Endothelial cell (in vitro differentiated cells): Measurements from ENCODE around the gene DERL3. TPM values are rescaled to one million over a fixed set of nuclear protein-coding genes. Genes with fewer than 3 reads are reported as not detected.

Experiments used
- DNase-seq: peaks from one replicate; pipeline ENCODE4 v3.0.0; 2021; ENCODE audit warnings: low spot score
- H3K27ac Mint-ChIP-seq: one replicate; pipeline ENCODE4 v1.8.0; 2021; ENCODE audit warnings: mixed read lengths, inconsistent platforms; ENCODE audit not compliant: unreplicated experiment
- H3K27me3 Mint-ChIP-seq: one replicate; pipeline ENCODE4 v1.8.0; 2021; ENCODE audit warnings: mild to moderate bottlenecking, moderate library complexity, mixed read lengths, inconsistent platforms; ENCODE audit not compliant: unreplicated experiment
- H3K36me3 Mint-ChIP-seq: one replicate; pipeline ENCODE4 v1.8.0; 2021; ENCODE audit warnings: mild to moderate bottlenecking, low read depth, mixed read lengths, inconsistent platforms; ENCODE audit not compliant: unreplicated experiment
- H3K4me1 Mint-ChIP-seq: one replicate; pipeline ENCODE4 v1.8.0; 2021; ENCODE audit warnings: mild to moderate bottlenecking, mixed read lengths, inconsistent platforms; ENCODE audit not compliant: unreplicated experiment
- H3K4me3 Mint-ChIP-seq: one replicate; pipeline ENCODE4 v1.8.0; 2021; ENCODE audit warnings: mild to moderate bottlenecking, mixed read lengths, inconsistent platforms; ENCODE audit not compliant: unreplicated experiment
- H3K9me3 Mint-ChIP-seq: one replicate; pipeline ENCODE4 v1.8.0; 2021; ENCODE audit warnings: mixed read lengths, inconsistent platforms; ENCODE audit not compliant: unreplicated experiment
- total RNA-seq: library from RNA; stranded (reverse); fragmentation: NEBNext Ultra II Directional; extraction: Animal tissue kit (Norgen Biotek cat#: 25700); gene quantifications from one replicate; pipeline ENCODE4 v1.2.1, GENCODE V29; 2021; ENCODE audit not compliant: unreplicated experiment
- TF ChIP-seq, protein P1 (sequence below): fragments of 200-600 bp; sonication (generic); IDR thresholded peaks from one replicate; pipeline ENCODE4 v1.5.0; 2021; ENCODE audit warnings: antibody characterized with exemption; ENCODE audit not compliant: unreplicated experiment

The DERL3 gene
- total RNA-seq, 1 donor from 2014 or later = 1.3 TPM

DNA sequence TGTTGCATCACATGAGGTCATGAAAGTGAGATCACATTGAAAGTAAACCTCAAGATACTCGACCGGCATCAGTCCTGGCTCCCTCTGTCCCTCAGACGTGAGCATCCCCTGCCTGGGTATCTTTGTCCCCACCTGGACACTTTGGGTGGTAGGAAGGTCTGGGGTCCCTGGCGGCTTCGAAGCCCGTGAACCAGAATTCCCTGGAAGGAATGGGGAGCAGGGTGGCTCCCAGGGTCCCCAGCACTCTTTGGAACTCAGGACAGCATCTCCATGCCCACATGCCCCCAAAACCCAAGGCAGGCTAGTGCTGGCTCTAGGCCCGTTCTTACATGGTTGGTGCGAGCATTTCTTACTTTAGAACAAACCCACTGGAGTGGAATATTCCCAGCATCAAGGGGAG is 7.5 kb downstream of the DERL3 start:
- peaks cover 10% of the 10 kb centered on the region for H3K27me3 Mint-ChIP-seq

DNA sequence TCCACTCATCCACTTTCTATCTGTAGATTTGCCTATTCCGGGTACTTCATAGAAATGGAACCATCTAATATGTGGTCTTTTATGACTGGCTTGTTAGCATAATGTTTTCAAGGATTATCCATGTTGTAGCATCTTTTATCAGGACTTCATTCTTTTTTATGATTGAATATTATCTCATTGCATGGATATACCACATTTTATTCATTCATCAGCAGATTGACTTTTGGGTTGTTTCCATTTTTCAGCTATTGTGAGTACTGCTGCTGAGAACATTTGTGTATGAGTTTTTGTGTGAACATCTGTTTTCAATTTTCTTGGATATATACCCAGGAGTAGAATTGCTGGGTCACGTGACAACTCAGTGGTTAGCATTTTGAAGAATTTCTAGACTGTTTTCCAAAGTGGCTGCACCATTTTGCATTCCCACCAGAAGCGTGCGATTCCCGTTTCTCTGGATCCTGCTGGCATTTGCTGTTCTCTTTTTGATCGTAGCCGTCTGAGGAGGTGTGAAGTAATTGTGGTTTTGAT is 8.9 kb downstream of the DERL3 start:
- Mint-ChIP-seq H3K9me3 (no peaks in the 10 kb centered on the region), H3K4me3 (peak overlapping the region; percentile 4), H3K27ac (no peak overlapping the region), H3K36me3 (peaks cover 34% of the 10 kb centered on the region), H3K4me1 (no peaks in the 10 kb centered on the region), H3K27me3 (peaks cover 11% of the 10 kb centered on the region)
- DNase-seq = no peak
- TF ChIP-seq, protein P1, sequence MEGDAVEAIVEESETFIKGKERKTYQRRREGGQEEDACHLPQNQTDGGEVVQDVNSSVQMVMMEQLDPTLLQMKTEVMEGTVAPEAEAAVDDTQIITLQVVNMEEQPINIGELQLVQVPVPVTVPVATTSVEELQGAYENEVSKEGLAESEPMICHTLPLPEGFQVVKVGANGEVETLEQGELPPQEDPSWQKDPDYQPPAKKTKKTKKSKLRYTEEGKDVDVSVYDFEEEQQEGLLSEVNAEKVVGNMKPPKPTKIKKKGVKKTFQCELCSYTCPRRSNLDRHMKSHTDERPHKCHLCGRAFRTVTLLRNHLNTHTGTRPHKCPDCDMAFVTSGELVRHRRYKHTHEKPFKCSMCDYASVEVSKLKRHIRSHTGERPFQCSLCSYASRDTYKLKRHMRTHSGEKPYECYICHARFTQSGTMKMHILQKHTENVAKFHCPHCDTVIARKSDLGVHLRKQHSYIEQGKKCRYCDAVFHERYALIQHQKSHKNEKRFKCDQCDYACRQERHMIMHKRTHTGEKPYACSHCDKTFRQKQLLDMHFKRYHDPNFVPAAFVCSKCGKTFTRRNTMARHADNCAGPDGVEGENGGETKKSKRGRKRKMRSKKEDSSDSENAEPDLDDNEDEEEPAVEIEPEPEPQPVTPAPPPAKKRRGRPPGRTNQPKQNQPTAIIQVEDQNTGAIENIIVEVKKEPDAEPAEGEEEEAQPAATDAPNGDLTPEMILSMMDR = no peak

More for the DNA sequence above, 7.5 kb downstream of the DERL3 start:
- Mint-ChIP-seq H3K4me3 (no peak overlapping the region), H3K9me3 (no peaks in the 10 kb centered on the region), H3K4me1 (no peaks in the 10 kb centered on the region), H3K27ac (no peak overlapping the region), H3K36me3 (peaks cover 26% of the 10 kb centered on the region)
- DNase-seq = no peak
- TF ChIP-seq, protein P1 = no peak

DNA sequence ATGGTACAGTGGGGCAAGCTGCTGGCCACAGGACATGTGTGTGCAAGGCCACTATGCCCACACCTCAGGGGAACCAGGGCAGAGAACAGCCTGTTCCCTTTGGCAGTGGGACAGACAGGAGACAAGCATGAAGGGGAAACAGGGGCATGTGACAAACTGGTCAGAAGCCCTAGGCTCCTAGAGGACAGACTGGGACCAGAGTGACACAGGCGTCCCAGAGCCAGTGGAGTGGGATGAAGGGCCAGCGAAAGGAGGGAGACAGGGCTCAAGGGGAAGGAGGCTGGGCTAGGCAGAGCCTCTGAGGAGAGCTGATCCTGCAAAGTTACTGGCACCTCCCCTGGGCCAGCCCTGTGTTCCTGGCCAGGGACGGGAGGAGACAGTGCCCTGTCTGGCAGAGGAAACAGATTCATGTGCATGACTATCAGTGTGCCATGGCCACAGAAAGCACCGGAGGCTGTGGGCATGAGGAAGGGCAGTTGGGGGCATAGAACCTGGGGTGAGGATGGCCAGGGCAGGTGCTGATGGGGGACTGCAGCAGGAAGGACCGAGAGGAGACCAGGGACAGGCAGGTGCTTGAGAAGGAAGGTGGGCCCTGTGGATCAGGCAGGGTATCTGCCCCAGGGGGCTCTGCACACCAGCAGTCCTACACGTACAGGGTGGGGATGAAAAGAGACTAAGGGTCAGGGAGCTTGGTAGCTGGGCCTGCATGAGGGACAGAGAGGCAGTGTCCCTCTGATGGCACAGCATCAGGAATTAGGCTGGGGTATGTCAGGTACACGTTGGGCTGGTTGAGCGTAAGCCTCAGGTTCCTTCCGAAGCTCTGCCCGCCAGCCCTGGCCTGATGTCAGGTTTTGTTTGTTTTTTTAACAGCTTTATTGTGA is 9.8 kb downstream of the DERL3 start:
- Mint-ChIP-seq H3K36me3 (peaks cover 36% of the 10 kb centered on the region), H3K27ac (no peak overlapping the region), H3K4me1 (no peaks in the 10 kb centered on the region), H3K9me3 (no peaks in the 10 kb centered on the region), H3K4me3 (peak overlapping the region; percentile 47), H3K27me3 (peaks cover 10% of the 10 kb centered on the region)
- DNase-seq = no peak
- TF ChIP-seq, protein P1 = no peak

DNA sequence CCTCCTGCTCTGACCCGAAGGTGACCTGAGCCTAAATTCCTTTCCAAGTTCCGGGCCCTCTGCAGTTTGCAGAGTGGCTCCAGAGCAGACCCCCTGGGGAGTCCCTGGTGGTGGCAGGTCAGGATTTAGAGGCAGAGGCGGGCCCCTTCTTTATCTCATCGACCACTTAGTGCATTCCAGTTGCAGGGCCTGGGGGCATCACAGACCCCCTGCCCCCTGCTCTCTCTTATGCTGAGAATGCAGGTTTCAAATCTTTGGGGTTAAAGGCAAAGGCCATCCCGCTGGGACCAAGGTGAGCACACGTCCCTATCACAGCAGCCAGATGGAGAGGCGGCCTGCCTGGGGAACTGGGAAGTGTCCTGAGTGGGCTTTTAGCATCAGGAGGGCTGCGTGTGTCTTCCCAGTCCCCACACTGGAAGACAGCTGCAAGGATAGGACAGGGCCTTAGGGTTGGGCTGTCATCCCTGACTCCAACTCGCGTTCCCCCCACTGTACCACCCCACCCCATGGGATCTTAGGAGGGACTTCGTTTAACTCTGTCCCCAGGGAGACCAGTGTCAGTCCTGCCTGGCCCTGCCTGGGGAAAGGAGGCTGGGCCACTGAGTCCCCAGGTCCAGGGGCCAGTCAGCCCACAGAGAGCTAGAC is 11.3 kb downstream of the DERL3 start:
- TF ChIP-seq, protein P1 = no peak
- no peak overlapping the region for H3K4me3 Mint-ChIP-seq
- H3K4me1 Mint-ChIP-seq = no peaks in the 10 kb centered on the region
- H3K36me3 Mint-ChIP-seq = peaks cover 52% of the 10 kb centered on the region
- H3K27me3 Mint-ChIP-seq = peaks cover 10% of the 10 kb centered on the region
- no peak for DNase-seq
- H3K9me3 Mint-ChIP-seq = no peaks in the 10 kb centered on the region
- no peak overlapping the region for H3K27ac Mint-ChIP-seq
